Measurements from ENCODE around the gene CSTPP1.

Gene CSTPP1

DNA sequence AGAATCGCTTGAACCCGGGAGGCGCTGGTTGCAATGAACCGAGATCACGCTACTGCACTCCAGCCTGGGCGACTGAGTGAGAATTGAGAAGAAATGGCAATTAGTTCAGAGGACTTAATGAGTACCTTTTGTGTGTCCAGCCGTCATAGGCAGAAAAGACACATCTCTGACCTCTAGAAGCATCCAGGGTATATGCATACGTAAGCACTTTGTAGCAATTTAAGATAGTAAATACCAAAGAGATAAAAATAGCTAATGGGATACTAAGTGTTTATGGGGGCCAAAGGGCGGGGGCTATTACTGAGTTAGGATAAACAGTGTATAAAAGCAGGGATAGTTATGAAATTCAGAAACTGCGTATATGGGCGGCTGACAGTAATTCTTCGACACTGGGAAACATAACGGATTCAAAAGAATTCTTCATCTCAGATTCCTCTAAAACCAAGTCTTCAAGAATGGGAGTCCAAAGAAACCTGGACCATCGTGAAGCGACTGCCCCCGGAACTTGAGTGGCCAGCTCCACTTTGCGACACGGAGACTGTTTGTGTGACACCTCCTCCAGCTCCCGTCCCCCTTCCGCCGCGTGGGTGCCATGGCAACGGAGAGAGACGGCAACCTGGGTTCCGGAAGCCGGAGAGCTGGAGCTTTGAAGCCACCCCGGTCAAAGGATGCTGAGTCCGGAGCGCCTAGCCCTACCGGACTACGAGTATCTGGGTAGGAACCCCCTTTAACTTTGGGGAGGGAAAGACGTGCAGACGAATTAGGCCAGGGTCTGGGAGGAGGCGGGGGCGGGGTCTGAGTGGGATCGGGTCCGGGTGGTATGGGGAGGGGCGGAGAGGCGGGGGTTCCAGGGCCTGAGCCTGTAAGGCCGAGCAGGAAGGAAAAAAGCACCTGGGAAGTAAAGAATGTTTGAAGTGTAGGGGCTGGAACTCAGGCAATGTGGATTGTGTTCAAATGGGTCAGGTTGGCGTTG lies at the start of gene CSTPP1:
TSS of gene CSTPP1 (plus strand) at position 624 of the 973 bp plus-strand sequence. CDS start at position 669, 45 bp downstream.
- DNase-seq = peak; percentile 88

DNA sequence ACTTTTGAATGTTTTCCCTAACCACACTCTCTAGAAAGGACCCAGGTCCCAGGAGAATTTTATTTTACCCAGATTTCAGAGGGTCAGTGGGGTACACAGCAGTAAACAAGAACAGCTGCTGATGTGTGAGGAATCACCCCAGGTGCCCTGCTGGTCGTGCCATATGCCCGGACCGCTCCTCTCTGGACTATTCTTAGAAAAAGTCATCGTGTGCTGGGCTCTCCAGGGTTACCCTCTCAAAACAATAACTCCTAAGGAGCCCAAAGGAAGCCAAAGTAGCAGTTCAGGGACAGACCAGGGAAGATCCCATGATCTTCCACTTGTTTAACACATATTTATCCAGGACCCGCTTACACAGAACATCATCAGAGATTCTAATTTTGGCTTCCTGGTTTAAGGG lies 47.9 kb upstream of the CSTPP1 start:
- DNase-seq = no peak

DNA sequence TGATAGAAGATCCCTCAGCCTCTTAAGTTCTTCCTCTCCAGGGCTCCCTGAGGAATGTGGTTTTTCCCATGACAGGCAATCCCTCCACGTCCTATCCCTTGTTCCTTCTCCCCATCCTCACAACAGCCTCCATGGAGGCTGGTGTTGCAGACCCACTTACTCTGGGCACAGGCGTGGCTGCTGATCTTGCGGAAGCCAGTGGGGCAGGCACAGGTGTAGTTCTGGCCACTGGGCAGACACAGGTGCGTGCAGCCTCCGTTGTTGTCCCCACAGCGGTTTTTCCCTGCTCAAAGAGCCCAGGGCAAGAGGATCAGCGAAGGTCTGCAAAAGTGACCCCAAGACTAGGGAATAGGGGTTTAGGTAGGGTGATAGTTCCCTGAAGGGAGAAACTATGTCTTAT lies 47.3 kb upstream of the CSTPP1 start:
- DNase-seq = no peak

- peak; percentile 57 for DNase-seq
Observed at GRCh38 chr11:46889689-46890475, 46.7 kb upstream of the CSTPP1 start.

DNA sequence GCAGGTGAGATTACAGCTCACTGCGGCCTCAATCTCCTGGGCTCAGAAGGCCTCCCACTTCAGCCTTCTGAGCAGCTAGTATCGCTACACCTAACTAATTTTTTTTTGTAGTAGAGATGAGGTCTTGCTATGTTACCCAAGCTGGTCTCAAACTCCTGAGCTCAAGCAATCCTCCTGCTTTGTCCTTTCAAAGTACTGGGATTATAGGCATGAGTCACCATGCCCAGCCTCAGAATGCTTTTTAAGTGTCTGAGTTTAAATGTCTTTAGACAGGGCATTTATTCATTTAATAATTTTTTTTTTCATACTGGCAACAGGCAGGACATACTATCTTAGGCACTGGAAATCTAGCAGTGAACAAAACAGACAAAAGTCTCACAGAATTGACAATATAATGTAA lies 45.9 kb upstream of the CSTPP1 start:
- DNase-seq = peak; percentile 7

DNA sequence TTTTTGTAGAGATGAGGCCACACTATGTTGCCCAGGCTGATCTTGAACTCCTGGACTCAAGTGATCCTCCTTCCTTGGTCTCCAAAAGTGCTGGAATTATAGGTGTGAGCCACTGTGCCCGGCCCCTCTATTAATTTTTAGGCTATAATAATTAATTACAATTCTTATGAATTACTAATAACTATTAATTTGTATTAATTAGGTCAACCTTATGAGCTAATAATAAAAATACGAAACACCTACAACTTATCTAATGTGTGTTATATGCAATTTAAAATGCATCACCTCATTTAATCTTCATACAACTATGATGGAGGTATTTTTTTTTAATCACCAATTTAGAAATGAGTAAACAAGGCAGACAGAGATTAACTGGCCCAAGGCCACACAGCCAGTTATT lies 44.5 kb upstream of the CSTPP1 start:
- DNase-seq = no peak

DNA sequence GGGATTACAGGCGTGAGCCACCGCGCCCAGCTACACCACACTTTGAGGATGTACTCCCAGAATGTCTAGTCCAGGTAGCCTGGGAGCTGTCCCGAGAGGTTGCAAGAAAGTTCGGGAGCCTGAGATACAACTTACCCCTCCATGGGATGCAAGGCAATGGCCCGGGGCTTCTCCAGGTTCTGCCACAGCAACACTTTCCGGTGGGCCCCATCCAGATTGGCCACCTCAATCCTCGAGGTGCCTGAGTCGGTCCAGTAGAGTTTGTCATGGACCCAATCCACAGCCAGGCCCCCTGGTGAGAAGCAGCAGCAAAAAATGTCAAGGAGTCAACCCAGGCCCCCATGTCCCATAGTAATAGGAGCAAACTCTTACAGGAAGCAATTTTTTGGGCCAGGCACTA lies 43.7 kb upstream of the CSTPP1 start:
- DNase-seq = no peak

- DNase-seq = no peak
Observed at GRCh38 chr11:46894506-46894905, 42.1 kb upstream of the CSTPP1 start.

DNA sequence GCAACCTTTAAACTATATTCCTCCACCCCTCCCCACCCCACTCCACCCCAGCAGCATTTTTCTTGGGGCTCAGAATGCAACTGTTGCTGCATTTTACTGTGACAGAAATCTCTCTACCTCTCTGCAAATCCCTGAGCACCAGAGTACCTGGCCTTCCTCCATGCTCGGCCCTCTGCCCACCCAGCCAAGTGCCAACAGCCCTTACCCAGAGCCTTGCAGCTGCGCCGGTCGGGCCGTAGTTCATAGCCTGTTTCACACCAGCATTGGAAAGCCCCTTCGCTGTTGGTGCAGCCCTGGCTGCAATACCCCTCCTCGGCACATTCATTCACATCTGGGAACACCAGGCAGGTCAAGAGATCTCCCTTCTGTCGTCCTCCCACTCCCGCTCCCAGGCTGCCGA lies 41.6 kb upstream of the CSTPP1 start:
- no peak for DNase-seq

DNA sequence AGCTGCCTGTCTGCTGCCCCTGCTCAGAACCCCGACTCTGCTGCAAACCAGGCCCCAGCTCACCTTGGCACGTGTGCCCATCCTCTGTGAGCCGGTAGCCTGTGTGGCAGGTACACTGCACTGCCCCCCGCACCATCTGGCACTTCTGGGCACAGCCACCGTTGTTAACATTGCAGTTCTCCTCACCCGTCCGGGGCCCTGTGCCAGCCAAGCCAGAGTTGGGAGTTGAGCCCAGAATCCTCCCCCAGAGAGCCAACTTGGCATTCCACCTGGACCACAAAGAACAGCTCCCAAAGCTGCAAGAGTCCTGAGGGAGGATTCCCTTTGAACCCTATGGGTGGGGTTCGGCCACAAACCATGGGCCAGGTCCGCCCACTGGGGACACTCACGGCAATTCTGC lies 40.7 kb upstream of the CSTPP1 start:
- no peak for DNase-seq

- DNase-seq = peak; percentile 63
Observed at GRCh38 chr11:46896719-46897406, 39.7 kb upstream of the CSTPP1 start.

GRCh38 chr11:46898396-46899095 lies 38.0 kb upstream of the CSTPP1 start:
- no peak for DNase-seq

DNA sequence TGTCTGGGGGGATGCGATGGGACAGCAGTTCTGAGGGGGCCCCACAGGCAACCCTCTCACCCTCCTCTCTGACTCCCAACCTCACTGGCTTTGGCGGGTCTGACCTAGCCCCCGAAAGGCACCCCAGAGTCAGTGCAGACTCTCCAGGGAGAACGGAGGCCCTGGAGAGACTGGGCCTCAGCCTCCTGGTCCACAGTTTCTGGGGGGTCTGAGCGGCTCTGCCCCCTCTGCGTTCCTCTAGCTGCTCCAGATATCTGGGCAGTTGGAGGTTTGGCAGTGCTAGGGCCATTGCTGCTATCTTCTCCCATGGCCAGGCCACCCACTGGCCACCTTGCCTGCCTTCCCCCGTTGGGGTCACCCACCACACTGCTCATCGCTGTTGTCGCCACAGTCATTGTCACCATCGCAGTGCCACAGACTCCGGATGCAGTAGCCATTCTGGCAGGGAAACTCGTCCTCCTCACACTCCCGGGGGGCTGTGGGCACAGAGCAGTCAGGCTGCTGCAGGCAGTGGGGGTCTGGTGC lies 37.0 kb upstream of the CSTPP1 start:
- no peak for DNase-seq

- no peak for DNase-seq
Observed at GRCh38 chr11:46900091-46900746, 36.3 kb upstream of the CSTPP1 start.

DNA sequence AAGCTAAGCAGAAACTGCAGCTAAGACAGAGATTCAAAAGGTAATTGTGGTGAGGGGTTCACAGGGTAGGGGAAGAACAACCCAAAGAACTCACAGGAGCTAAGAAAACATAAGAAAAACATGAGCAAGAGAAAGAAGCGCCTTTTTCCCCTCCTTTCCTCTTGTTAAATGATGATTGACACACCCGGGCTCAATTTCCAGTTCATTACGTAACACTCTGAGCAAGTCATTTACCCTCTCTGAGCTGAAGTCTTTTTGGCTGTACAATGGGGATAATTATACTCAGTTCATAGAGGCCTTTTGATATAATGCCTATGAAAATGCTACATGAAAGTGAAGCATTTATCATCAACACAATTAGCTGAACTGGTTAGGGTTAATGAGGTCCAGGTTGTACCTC lies 35.4 kb upstream of the CSTPP1 start:
- DNase-seq = no peak

- DNase-seq = no peak
Observed at GRCh38 chr11:46902694-46903093, 33.9 kb upstream of the CSTPP1 start.

DNA sequence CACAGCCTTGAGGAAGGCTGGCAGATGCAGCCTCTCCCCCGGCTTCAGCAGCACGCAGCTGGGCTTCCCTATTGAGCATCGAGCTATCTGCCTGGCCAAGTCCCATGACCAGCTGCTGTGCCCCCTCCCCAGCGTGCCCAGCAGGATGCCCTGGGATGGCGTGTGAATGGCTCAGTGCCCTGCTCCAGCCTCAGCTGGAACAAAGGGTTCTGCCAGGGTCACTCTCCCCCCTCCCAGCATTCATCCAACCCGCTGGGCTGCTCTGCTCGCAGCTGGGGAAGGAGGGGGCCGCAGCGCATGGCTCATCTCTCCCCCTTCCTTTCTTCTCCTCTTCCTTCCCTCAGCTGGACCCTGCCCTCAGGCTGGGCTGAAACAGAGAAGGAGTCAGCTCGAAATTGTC lies 32.7 kb upstream of the CSTPP1 start:
- DNase-seq = no peak

DNA sequence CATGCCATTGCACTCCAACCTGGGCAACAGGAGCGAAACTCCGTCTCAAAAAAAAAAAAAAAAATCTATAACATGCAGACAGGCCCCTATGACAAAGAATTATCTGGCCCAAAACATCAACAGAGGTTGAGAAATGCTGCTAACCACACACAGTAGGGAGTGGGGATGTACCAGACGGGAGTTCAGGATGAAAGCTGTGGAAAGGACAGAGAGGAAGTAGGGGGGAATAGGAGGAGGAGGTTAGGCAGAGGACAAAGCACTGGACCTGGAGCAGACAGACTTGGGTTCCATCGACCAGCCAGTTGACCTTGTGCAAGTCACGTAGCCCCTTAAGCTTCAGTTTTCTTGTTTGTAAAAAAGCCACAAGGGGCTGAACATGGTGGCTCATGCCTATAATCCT lies 30.8 kb upstream of the CSTPP1 start:
- DNase-seq = no peak

- no peak for DNase-seq
Observed at GRCh38 chr11:46906609-46907041, 29.9 kb upstream of the CSTPP1 start.

- no peak for DNase-seq
Observed at GRCh38 chr11:46907606-46908005, 29.0 kb upstream of the CSTPP1 start.

GRCh38 chr11:46912526-46913150 lies 23.9 kb upstream of the CSTPP1 start:
- DNase-seq = no peak
